PC-9 (cell line): ENCODE data around the gene DHODH.

ENCODE experiments used
- EZH2 ChIP-seq: fragments of 200-600 bp; sonication (generic); IDR thresholded peaks from 2 replicates; pipeline ENCODE4 v1.8.0; 2017; ENCODE audit warnings: antibody characterized with exemption, low read depth
- TF ChIP-seq, protein P1 (sequence below): fragments of 200-600 bp; sonication (generic); conservative IDR thresholded peaks from 2 replicates; pipeline ENCODE4 v1.6.1; 2017; ENCODE audit warnings: mixed run types, antibody characterized with exemption, mild to moderate bottlenecking, moderate library complexity

DNA sequence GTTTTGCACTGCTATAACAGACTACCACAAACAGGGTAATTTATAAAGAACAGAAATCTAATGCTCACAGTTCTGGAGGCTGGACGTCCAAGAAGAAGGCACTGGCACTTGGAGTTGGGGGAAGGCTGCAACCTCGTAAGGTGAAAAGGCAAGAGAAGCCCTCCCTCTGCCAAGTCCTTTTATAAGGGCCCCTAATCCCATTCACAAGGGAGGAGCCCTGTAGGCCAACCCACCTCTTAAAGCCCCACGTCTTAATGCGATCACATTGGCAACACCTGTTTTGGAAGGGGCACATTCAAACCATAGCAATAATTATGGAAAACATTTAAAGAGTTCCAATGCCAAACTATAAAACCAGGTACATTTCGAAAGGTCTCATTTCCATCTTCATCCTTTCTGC lies 13.5 kb upstream of the DHODH start:
- TF ChIP-seq, protein P1, sequence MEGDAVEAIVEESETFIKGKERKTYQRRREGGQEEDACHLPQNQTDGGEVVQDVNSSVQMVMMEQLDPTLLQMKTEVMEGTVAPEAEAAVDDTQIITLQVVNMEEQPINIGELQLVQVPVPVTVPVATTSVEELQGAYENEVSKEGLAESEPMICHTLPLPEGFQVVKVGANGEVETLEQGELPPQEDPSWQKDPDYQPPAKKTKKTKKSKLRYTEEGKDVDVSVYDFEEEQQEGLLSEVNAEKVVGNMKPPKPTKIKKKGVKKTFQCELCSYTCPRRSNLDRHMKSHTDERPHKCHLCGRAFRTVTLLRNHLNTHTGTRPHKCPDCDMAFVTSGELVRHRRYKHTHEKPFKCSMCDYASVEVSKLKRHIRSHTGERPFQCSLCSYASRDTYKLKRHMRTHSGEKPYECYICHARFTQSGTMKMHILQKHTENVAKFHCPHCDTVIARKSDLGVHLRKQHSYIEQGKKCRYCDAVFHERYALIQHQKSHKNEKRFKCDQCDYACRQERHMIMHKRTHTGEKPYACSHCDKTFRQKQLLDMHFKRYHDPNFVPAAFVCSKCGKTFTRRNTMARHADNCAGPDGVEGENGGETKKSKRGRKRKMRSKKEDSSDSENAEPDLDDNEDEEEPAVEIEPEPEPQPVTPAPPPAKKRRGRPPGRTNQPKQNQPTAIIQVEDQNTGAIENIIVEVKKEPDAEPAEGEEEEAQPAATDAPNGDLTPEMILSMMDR: no peak
- TF ChIP-seq EZH2: no peak
